ENCODE measurements around the gene C17orf100.

The C17orf100 gene

DNA sequence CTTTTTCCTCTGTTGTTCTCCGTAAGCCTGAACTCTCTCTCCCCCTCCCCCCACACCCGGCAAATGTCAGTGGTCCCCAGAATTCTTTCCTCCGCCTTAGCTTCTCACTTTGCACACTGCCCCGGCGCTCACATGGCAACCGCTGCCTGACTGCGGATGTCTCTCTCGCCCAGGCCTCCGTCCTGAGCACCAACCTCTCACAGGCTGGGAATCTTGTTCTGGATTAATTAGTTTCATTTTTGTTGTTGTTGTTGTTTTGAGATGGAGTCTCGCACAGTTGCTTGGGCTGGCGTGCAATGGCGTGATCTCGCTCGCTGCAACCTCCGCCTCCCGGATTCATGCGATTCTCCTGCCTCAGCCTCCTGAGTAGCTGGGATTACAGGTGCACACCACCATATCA, 16.7 kb downstream of the C17orf100 start:
- no peak for DNase-seq (ENCODE audit: low read depth in 3 of 3, low spot score in 1 of 3)

DNA sequence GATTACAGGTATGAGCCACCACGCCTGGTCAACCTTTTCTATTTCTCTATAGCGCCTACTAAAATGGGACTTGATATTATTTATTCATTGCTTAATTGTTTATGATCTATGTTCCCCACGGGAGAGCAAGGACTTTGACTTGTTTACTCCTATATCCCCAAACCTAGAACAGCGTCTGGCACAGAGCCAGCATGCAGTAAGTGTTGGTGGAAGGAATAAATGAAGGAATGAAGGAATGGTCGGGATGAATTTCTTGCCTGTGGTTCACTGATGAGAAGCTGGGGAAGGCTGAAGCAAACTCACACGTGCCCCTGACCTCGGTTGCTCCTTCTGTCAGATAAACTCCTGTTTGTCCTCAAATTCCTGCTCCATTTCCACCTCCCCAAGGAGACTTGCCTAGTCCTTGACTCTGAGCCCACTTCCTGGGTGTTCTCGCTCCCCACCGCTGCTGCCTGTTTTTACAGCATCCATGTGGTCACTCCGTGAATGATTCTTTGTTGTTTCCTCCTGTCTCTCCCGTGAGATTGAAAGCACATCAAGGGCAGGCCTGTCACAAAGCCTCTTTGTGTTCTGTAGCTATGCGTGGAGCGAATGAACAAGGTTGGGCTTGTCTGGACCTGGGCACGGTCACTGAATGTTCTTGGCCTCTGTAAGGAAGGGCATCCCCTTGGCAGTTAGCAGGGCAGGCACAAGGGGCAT, 17.3 kb downstream of the C17orf100 start:
- no peak for DNase-seq (ENCODE audit: low read depth in 3 of 3, low spot score in 1 of 3)

DNA sequence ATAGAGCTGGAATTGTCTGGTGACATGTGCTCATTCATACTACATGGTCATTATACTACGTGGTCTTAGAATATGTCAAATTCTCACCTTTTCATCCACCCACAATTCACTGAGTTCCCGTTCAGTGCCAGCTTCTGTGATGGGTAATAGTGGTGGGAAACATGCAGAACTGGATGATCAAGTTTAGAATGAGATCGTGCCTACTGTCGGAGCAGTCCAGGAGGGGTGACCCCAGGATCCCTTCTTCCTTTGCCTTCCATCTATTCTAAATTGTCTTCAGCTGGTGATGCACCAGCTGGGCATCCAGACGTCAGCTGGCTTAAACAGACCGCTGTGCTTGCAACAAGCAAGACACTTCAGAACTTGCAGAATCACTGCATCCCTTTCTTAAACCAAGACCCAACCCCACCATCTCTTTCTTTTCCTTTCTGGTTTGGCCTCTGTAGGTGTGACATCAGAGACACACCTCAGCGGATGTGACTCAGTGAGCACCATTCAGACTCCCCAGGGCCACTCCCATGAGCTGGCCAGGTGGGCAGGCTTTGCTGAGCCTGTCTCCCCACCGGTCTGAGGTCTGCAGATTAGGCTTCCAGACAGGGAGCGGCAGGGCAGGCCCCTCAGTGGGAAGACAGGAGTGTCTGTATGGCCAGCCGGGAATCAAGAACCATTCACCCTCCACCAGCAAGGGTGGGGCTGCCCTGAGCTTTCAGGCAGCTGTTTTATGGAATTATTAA, 18.1 kb downstream of the C17orf100 start:
- DNase-seq (ENCODE audit: low read depth in 3 of 3, low spot score in 1 of 3) = no peak

DNA sequence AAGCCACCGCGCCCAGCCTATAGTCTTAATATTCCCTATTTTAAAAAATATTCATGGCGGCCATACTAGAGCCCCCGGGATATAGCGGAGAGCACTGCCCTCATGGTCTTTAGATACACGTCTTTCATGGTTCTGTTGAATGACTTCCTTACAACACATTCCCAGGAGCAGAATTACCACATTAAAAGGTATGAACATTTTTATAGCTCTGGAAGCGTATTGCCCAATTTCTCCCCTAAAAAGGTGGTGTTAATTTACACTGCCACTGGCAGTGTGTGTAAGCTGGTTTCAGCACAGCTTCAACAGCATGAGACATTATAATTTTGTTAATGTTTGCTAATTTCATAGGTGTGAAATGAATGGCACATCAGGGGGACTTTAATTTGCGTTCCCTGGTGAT, 19.0 kb downstream of the C17orf100 start:
- DNase-seq (ENCODE audit: low read depth in 3 of 3, low spot score in 1 of 3) = no peak

DNA sequence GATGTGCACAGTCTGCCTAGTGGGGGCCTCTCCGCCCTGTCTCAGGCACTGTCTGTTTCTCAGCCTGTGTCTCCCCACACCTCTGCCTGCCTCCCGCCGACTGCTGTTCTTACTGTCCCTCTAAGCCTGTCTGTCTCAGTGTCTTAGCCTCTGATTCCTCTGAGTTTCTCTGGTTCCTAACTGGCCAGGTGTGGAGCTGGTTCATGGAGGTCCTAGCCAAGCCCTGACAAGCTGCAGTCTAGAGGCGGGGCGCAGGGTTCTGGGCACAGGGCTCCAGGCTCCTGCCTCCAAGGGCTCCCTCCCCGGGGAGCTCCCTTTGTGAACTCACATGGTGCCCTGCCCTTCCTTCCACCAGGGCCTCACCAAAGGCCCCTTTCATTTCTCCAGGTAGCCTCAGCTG, 19.4 kb downstream of the C17orf100 start:
- DNase-seq (ENCODE audit: low read depth in 3 of 3, low spot score in 1 of 3) = no peak

GRCh38 chr17:6671431-6671830, 19.9 kb downstream of the C17orf100 start:
- no peak for DNase-seq (ENCODE audit: low read depth in 3 of 3, low spot score in 1 of 3)

- DNase-seq (ENCODE audit: low read depth in 3 of 3, low spot score in 1 of 3) = no peak
Observed at GRCh38 chr17:6674586-6674985, 23.0 kb downstream of the C17orf100 start.

DNA sequence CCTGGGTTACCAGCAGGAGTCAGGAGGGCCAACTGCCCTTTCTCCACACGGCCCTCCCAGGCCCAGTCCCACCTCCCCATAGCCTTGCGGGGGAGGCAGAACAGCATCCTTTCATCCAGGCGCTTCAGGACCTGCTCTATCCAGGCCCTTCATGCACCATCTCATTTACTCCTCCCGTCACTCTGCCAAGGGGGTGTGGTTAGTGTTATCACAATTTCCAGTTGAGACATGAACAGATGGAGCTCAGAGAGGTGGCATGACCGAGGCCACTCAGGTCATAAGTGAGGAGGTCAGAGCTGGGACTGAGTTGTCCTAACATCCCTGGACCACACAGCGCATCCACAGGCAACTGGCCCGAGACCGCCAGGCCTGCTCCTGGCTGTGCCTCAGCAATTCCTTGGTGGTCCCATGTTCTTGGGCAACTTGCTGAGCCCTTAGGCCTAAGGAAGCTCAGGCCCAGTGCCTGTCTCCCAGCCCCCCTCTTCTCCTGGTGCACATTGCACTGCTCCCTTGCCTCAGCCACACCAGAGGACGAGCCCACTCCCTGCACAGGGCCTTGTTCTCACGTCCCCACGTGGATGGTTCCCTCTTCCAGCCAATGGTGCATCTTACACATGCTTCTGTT, 23.8 kb downstream of the C17orf100 start:
- DNase-seq (ENCODE audit: low read depth in 3 of 3, low spot score in 1 of 3) = no peak

- no peak for DNase-seq (ENCODE audit: low read depth in 3 of 3, low spot score in 1 of 3)
Observed at GRCh38 chr17:6676802-6677157, 25.2 kb downstream of the C17orf100 start.

DNA sequence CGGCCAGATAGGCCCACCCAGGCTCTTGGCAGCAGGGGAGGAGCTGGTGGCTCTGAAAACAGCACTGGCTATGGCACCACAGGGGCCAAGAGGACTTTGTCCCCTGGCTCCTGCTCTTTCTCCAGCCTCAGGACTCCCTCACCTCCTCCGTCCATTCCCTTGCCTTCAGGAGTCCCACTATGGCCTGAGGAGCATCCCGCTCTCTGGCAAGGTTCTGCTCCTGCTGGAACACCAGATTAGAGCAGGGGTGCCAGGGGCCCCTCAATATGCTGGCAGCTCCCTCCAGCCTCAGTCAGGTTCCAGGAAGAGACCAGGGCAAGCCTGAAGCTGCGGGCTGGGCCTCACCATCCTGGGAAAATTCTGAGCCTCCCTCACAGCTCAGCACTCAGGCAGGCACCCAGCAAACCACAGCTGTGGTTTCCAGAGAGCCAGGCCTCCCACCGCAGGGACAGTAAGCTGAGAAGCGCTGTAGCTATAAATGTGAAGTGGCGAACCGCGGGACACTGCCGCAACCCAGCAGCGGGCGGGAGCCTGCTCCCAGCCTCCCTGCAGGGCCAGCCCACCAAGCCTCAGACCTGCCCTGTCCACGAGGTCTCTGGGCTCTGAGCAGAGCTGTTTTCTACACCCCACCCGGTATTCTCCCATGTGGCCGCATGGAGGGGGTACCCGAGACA, 25.7 kb downstream of the C17orf100 start:
- DNase-seq (ENCODE audit: low read depth in 3 of 3, low spot score in 1 of 3) = no peak

GRCh38 chr17:6677946-6678345, 26.4 kb downstream of the C17orf100 start:
- DNase-seq (ENCODE audit: low read depth in 3 of 3, low spot score in 1 of 3) = no peak

GRCh38 chr17:6679241-6679640, 27.7 kb downstream of the C17orf100 start:
- no peak for DNase-seq (ENCODE audit: low read depth in 3 of 3, low spot score in 1 of 3)

DNA sequence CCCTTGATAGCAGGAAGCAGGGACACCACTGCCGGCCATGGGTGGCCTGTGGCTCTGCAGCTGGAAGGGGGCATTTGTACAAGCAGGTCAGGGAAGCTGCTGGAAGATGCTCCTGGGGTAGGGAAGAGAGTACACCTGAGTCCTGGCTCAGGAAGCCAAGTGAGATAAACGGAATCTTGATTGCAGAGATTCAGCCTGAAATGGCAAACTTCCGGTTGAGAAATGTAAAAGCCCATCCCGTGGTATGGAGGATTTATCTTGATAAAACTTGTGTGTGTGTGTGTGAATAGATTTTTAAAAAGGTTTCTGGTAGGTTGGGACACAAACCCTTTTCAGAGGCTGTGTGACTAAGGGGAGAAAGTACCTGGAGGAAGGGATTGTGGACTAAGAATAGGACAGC, 29.6 kb downstream of the C17orf100 start:
- no peak for DNase-seq (ENCODE audit: low read depth in 3 of 3, low spot score in 1 of 3)

DNA sequence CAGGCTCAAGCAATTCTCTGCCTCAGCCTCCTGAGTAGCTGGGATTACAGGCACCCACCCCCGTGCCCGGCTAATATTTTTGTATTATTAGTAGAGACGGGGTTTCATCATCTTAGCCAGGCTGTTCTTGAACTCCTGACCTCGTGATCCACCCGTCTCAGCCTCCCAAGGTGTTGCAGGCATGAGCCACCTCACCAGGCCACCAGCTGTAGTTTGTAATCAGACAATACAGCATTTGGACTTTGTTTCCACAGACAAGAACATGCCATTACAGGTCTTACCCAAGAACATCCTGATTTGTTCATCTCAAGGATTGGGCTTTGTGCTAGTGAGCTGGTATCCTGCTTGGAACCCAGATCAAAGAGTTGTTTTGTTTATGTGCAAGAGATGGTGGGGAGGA, 30.1 kb downstream of the C17orf100 start:
- no peak for DNase-seq (ENCODE audit: low read depth in 3 of 3, low spot score in 1 of 3)

DNA sequence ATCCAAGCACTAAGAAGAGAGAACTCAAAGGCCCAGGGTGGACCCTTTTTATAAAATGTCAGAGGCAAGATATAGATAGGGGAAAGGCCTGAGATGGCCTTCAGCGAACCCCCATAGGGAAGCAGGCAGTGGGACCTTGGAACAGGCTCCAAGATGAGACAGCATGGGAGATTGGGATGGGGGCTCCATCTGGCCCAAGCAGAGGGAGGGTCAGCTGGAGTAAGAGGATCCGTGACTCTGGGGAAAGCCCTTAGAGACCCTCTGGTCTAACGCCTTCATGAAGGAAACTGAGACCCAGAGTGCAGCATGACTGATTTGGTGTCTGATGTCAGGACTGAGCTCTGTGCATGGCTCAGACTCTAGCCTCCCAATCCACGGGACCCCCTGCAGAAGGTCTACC, 30.8 kb downstream of the C17orf100 start:
- no peak for DNase-seq (ENCODE audit: low read depth in 3 of 3, low spot score in 1 of 3)

GRCh38 chr17:6683081-6683684, 31.6 kb downstream of the C17orf100 start:
- no peak for DNase-seq (ENCODE audit: low read depth in 3 of 3, low spot score in 1 of 3)

GRCh38 chr17:6683730-6684459, 32.3 kb downstream of the C17orf100 start:
- DNase-seq (ENCODE audit: low read depth in 3 of 3, low spot score in 1 of 3) = no peak

GRCh38 chr17:6684460-6684783, 32.9 kb downstream of the C17orf100 start:
- DNase-seq (ENCODE audit: low read depth in 3 of 3, low spot score in 1 of 3) = no peak

- DNase-seq (ENCODE audit: low read depth in 3 of 3, low spot score in 1 of 3) = no peak
Observed at GRCh38 chr17:6684881-6685767, 33.6 kb downstream of the C17orf100 start.

DNA sequence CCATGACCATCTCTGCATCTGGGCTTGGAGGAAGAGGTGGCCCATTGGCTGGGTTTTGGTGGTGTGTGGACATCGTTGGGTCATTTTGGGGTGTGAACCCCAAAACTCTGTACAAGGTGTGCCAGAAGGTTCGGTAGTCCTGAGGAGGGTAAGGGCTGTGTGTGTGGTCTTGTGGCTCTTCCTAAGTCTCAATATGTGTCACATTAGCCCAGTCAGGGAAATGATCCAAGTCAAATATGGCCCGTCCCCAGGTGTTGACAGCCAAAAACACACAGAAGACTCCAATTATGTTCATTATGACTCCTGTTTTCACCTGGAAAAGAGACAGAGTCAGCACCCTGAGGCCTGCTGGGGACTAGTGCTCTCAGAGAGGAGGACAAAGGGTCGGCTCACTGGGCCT, 34.5 kb downstream of the C17orf100 start:
- DNase-seq (ENCODE audit: low read depth in 3 of 3, low spot score in 1 of 3) = no peak
